SIG-M5 treated with dmso at 0.1 percent for 504 hours (cell line): Measurements from ENCODE around the gene HEATR9.
"Not testable (repeated sequence)": the region's sequence is repeated elsewhere in the genome, so short reads cannot be mapped to it uniquely, and the experiment has no call there.

Experiments
- DNase-seq: peaks from one replicate; lab custom pipeline; 2025; ENCODE audit not compliant: unreplicated experiment; lab: John Stamatoyannopoulos, UW

Gene HEATR9

GRCh38 chr17:35868737-35869136, at the start of gene HEATR9:
Gene HEATR9, minus strand, starts transcription at chr17:35868891. Its CDS starts 149 bp downstream, at chr17:35868742.
- no peak for DNase-seq

DNA sequence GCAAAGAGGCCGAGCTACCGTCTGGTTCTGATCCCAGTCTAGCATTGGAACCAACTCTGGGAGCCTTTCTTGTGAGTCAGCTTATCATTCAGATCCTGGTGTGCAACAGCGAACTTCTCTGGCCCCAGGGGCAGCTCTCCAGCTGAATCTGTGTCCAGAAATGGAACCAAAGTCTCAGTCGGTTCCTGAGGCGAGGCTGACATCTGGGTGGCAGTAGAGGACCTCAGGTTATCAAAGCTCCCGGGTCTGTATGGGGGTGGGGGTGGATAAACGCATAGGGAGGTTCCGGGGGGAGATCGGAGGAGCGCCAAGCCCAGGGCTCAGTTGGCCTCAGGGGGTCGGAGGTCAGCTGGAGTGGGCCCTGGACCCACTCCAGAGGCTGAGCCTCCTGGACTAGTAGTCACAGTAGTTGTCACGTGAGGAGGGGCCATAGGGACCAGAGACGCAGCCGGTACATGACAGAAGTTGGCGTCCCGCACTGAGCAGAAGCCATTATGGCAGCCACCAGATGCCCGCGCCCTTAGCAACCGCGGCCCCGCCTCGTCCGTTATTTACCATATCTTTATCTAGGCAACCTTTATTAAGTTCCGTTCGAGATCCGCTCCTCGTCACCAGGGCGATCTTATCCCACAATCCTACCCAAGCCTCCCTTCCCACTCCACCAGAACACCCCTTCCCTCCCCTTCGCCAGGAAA, 49.0 kb upstream of the HEATR9 start:
- no peak for DNase-seq

GRCh38 chr17:35915153-35915964, 46.7 kb upstream of the HEATR9 start:
- DNase-seq, result no peak

GRCh38 chr17:35914354-35914753, 45.7 kb upstream of the HEATR9 start:
- DNase-seq, result no peak

DNA sequence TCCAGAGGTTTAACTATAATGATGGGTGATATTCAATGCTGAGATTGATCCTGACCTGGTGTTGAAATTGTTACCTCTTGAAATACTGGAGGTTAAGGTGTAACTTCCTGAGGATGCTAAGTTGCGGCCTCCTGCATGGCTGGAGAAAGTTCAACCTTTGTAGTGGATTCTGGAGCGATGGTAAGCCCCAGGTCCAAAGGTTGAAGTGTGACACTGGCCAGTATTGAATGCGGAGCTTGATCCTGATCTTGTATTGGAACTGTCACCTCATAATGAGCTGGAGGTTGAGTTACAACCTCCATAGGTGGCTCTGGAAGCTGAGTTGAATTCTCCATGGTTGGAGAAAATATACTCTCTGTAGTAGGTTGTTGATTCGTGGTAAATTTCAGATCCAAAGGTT, 44.9 kb upstream of the HEATR9 start:
- DNase-seq, result no peak

- DNase-seq, result no peak
Observed at GRCh38 chr17:35912942-35913341, 44.3 kb upstream of the HEATR9 start.

GRCh38 chr17:35912339-35912912, 43.7 kb upstream of the HEATR9 start:
- DNase-seq, result no peak

DNA sequence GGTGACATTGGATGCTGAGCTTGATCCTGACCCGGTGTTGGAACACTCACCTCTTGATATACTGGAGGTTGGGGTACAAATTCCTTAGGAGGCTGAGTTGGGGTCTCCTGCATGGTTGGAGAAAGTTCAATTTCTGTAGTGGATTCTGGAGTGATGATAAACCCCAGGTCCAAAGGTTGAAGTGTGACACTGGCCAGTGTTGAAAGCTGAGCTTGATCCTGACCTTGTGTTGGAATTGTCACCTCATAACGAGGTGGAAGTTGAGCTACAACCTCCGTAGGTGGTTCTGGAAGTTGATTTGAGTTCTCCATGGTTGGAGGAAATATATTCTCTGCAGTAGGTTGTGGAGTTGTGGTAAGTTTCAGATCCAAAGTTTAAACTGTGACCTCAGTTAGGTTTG, 40.7 kb upstream of the HEATR9 start:
- no peak for DNase-seq

DNA sequence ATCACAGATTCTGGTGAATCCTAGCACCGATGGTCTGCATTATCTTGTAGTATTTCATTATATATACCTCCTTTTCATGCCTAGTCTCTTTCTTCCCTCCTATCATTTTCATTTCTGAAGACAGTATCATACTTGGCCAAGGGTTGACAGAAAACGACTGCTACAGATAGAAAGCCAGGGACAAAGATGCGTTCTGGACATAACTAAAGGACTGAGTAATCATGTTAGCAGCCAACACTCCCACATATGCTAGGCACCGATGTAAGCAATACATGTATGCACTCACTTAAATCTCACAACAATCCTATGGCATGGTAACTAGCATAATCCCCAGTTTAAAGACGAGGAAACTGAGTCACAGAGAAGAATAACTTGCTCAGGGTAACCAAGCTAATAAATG, 39.0 kb upstream of the HEATR9 start:
- DNase-seq, result no peak

DNA sequence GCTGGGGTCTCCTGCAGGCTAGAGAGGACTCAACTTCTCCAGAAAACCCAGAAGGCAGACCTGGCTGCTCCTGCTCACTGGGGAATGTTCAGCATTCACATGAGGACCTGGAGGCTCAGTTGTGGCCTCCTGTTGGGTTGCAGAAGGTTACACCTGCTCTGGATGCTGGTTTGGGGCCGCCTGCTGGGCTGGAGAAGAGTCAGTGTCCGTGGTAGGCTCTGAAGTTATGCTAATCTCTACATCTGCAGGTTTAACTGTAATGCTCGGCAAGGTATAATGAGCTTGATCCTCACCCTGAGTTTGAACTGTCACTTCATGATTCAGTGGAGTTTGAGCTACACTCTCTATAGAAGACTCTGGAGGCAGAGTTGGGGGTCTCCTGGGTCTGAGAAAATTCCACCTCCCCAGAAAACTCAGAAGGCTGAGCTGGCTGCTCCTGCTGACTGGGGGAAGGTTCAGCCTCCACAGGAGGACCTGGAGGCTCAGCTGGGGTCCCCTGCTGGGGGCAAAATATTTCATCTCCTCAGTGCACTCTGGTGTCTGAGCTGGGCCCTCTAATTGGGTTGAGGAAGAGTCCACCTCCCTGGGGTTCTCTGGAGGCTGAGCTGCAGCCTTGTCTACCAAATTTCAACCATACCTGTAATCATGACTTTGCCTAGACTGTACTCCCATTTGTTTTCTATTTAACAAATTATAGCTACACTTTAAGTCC, 38.4 kb upstream of the HEATR9 start:
- no peak for DNase-seq

DNA sequence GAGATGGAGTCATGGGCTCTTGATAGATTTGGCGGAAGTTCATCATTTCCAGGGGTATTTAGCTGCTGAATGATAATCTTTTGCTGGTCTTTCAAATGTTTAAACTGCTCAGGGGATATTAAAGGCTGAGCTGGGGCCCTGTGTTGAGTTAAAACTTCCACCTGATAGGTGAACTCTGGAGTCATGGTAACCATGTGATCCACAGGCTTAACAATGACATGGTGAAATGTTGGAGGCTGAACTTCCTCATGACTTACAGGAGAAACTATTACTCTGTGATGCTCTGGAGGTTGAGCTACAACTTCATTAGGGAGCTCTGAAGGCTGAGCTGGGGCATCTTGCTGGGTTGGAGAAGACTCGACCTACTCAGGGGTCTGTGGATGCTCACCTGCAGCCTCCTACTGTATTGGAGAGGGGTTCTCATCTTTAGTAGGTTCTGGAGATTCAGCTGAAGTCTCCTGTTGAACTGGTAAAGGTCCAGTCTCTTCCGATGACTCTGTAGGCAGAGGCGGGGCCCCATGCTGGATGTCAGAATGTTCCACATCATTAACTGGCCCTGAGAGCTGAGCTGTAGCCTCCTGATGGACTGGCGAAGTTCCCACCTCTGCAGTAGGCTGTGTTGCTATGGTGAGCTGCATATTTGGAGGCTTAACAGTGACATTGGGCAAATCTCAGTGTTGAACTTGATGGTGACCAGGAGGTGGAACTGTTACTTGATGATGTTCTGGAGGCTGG, 37.7 kb upstream of the HEATR9 start:
- DNase-seq, result no peak

DNA sequence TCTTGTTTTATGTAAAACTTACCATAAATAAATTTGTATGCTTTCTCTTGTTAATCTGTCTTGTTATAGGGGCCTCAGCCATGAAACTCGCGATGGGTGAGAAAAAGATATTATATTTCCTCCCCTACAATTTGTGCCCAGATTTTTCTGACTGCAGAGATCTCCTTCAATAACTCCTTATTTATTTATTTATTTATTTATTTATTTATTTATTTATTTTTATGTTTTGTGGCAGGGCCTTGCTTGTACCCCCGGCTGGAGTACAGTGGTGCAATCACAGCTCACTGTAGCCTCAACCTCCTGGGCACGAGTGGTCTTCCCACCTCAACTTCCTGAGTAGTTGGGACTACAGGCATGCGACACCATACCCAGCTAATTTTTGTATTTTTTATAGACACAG, 34.8 kb upstream of the HEATR9 start:
- no peak for DNase-seq

DNA sequence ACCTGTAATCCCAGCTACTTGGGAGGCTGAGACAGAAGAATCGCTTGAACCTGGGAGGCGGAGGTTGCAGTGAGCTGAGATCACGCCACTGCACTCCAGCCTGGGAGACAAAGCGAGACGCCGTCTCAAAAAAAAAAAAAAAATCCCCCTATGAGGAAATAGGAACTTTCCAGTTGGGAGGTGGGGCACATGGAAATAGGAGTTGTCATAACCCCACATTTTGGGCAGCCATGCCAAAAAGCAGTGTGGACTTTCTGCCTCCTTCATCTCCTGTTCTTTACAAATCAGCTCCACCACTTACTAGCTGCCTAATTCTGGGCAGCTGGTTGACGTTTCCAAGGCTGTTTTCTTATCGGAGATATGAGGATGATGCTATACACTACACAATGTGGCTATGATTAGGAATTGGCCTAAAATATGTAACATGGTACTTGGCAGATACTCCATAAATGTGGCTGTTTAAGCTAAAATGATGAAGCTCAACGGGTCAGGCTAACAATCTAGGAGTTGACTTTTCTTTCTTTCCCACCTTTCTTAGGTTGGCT, 33.0 kb upstream of the HEATR9 start:
- DNase-seq, result no peak

GRCh38 chr17:35900708-35901480, 32.2 kb upstream of the HEATR9 start:
- no peak for DNase-seq

DNA sequence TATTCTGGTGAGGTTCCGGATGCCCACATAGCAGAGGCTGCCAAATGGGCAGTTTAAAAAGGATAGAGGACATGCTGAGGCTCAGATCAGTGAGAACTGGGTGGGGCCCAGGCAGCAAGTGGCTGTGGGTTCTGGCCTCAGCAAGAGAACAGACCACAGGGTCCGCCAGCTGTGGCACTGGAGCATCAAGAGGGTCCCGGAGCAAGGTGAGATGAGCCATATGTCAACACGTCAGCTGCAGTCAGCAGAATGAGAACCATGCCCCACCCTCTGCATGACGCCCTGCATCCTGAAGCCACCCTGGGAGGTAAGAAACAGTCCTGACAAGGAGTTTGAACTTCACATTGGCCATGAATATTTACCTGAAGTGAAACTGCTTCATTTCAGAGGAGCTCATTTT, 31.6 kb upstream of the HEATR9 start:
- DNase-seq, result no peak

GRCh38 chr17:35898283-35899070, 29.8 kb upstream of the HEATR9 start:
- DNase-seq, result peak; percentile 90

GRCh38 chr17:35897772-35898171, 29.1 kb upstream of the HEATR9 start:
- not testable (repeated sequence) for DNase-seq

DNA sequence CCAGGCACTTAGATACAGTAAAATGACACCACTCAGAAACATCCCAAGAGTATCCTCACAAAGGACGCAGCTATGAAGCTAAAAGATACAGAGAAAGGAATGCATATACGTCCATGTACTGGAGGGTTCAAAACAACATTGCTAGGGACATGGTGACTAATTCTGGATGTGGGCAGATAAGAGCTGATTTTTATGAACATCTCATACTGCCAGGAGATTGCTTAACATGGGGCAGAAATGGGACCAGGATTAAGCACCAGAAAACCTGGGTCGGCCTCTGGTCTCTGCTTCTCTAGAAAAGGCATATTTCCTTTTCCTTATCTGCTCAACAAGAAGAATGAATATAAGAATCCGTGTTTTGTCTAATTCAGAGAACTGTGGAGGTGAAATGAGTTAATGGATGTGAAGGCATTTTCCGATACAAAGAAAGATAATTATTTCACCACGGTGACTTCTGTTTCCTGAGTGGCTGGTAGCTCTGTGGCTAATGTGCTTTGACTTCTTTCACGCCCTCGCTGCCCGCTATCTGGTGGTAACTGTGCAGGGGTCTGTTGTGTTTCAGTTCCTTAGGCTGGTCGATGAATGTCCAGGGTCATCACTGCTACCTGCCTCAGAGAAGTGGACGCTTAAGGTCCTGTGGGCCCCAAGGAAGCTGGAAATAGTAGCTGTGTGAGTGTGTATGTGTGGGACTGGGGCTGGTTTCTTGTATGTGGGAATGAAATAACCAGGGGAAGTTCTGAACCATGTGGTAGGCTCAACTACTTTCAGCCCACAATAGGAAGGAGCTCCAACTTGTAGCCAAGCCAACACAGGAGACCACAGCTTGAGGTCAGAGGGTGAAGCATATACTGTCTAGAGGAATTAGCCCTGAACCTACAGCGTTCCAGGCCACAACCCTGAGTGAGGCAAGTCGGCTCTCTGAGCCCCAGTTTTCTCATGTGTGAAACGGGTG, 27.2 kb upstream of the HEATR9 start:
- DNase-seq, result peak; percentile 83
